HS-5 (cell line): ENCODE measurements around the gene TPH2.

Experiments used
- DNase-seq: peaks from one replicate; pipeline ENCODE4 v3.0.0-alpha.2; 2012; ENCODE audit warnings: low read depth

Gene TPH2

DNA sequence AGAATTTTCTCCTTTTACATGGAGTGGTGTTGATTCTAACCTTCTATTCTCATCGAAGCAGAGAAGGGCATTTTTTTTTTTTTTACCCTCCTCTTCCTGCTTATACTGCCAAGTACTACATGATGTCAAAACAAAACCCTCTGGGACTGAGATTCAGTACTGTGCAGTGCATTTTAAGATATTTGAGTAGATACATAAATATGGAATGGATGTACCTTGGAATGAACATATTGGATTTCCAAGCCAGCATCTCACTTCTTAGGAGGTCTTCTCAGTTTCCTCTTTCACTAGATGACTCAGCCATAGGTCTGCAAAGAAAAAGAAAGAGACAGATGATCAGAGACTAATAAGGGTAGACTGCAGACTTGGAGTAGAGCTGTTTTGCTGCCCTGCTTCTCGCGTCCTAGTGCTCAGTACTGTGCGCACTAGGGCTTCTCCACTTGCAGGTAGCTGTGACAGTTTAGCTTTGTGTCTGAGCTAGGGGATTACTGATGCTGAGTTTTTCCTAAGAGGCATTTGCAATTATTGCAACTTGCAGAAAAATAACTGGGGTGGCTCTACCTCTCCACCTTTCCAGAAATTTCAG lies 20.4 kb downstream of the TPH2 start:
- DNase-seq, result no peak

DNA sequence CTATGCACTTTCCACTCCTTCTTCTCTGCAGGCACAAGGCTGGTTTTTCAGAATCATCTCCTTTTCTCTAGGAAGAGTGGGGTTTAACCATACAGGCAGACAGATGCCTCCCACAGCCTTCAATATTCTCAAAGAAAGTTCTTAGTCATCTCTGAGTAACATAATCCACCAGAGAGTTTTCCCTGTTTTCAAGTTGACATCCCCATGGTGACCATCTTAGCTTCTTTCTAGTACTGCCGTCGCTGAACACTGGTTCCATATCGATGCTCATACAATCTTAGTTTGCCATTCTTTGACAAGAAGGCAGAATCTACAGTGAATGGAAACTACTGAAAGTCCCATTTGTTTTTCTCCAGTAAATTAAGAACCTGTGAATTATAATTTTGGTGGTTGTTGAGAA lies 28.6 kb downstream of the TPH2 start:
- DNase-seq, result no peak

DNA sequence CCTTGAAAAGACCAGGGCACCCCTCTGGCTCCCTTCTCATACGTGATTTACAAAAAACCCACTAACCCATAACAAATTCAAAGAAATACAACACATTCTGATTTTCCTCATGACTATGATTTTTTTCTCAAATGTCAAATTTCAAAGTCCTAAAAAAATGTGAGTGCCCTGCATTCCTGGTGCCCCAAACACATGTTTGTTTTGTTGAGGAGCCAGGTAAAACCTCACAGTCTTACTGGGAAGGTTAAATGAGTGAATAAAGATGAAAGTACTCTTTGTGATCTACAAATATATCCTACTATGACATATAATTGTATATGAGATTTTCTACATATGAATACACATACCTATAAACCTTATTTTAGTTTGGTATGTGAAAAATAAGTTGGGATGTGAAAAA lies 30.7 kb downstream of the TPH2 start:
- DNase-seq, result no peak

DNA sequence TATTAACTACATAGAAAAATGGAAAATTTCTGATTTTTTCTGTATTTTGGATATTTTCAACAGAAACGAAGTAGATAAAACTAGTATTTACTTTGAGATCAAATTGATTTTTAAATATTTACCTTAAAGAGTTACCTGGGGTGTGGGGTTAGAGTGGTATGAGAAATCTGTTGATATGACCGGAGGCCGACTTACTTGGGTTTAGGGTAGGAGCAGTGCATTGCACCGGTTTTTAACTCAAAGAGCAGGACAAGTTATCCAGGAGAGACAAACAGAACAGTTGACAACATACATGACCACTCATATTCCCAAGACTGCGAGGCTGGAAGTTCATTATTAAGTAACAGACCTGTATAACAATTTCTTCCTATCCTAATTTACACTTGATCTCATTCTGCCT lies 31.4 kb downstream of the TPH2 start:
- DNase-seq, result no peak

DNA sequence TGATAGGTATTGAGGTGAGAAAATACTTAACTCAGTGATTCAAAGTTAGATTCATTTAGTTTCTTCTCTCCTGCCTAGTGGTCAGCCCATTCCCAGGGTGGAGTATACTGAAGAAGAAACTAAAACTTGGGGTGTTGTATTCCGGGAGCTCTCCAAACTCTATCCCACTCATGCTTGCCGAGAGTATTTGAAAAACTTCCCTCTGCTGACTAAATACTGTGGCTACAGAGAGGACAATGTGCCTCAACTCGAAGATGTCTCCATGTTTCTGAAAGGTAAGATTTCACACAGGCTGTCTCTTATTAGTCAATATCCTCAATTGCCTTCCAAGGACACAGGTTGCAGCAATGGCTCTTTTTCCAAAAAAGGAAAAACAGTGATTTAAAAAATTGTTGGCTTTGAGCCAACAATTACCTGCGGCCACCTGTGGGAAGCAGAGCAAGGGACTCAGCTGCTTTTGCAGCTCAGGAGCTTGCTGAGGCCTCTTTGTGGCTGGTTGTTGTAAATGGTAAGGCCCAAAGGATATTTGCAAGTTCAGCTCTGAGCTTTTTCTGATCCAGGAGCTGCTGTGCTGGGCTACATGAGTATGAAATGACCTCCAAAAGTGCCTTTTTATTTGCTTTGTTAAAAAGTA lies 33.9 kb downstream of the TPH2 start:
- no peak for DNase-seq

DNA sequence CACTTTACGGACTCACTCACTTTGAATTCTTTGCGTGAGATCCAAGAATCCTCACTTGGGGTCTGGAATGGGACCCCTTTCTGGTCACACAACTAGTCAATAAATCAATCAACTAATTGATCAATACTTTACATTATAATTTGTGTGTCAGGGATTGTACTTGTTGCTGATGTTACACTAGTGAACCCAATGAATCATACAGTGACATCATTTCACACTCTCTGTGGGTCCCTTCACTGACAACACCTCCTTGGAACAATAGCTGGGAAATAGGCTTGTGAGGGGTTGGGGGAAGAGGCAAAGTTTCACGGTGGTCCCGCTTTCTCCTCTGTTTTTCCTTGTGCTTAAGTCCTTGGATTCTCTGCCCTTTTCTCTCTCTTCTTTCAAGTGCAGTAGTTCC lies 35.0 kb downstream of the TPH2 start:
- DNase-seq, result no peak

DNA sequence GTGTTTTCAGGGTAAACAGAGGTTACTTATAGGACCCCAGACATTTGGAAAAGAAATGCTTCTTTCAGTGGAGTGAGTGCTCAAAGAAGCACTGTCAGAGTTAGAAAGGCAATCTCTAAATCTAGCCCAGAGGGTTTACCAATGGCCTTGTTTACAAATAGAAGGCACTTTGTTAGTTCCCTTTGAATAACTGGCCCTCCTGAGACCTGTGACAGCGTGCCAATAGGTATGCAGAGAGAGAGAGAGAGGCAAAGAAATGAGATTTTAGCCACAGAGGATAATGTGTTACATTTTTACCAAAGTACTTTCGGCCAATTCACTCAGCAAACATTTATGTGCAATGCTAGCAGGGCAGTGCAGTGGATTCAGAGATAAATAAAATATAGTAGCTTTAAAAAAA lies 41.9 kb downstream of the TPH2 start:
- DNase-seq, result no peak

DNA sequence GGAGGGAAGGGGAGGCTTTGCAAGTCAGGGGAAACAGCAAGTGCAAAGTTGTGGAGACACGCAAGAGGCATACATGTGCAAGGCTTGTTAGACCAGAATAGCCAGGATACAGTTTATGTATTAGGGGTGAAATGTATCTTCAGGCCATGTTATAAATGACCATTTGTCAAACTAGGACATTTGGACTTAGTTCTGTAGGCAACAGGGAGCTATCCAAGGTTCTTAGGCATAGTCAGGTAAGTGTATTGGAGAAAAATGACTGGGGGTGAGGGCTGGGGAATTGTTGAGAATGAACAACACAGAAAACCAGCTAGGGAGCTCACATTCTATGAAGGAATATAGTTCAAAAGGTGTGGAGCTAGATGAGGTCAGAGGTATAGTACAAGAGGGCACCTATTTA lies 42.5 kb downstream of the TPH2 start:
- no peak for DNase-seq

DNA sequence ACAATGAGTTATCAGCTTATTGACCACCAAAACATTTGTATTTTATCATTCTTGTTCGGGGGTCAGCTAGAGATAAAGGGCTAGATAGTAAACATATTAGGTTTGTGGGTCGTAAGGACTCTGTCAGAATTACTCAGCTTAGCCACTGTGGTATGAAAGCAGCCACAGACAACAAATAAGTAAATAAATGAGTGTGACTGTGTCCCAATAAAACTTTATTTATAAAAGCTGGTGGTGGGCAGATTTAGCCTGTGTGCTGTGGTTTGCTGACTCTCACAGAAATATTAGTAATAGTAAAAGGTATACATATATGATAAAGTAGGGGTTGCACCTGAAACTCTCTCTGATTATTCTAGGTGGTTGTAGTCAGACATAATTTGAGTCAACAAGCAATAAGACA lies 56.1 kb downstream of the TPH2 start:
- no peak for DNase-seq

DNA sequence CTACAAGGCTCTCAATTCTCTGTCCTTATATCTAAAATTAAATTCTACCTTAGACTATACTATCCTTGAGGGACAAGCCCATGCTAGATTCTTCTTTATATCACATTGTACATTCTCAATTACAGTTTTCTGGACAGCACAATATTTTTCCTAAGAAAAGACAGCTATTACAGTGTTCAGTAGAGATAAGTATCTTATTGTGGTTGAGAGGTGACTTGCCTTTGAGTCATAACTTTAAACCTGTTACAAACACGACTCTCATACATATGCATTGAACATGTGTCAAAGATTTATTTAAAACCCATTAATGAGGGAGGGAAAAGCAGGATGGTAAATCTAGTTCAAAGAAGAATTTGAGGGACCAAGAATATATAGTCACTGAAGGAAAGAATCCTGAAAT lies 61.1 kb downstream of the TPH2 start:
- peak; percentile 28 for DNase-seq

DNA sequence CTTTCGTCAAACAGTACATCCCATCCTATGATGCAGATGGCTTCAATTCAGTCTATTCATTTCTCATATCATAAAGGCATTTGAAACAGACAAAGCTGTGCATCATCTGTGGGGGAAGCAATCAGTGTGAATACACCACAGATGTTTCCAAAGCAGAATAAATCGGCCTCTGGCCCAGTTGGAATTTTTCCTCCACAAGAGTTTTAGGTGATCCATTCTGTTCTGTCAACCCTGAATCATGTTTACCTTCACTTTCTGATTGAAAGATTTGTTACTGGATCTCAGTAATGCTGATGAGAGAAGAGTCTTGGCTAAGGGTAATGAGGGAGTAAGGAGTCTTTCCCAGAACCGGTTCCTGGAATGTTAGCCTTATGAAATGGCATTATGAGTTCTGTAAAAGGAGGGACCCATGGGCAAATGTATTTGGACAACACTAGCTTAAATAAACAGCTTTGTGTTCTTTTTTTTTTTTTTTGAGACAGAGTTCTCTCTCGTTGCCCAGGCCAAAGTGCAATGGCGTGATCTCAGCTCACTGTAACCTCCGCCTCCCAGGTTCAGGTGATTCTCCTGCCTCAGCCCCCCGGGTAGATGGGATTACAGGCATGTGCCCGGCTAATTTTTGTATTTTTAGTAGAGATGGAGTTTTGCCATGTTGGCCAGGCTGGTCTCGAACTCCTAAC lies 62.5 kb downstream of the TPH2 start:
- DNase-seq, result no peak

DNA sequence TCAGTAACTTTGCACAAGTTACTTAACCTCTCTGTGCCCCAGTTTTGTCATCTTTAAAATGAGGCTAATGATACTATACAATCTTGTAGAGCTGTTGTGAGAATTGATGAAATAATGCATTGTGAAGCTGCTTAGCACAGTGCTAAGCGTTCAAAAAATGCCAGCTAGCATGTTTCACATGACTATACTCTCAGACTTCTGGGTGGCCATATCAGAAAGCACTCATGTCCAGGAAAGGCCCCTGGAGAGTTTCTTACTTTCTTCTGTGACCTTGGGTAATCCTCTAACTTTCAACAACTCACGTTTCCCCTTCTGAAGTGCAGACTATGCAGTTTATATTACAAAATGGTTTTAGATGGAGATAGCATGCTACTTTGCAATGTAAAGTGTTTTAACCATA lies 68.1 kb downstream of the TPH2 start:
- no peak for DNase-seq

DNA sequence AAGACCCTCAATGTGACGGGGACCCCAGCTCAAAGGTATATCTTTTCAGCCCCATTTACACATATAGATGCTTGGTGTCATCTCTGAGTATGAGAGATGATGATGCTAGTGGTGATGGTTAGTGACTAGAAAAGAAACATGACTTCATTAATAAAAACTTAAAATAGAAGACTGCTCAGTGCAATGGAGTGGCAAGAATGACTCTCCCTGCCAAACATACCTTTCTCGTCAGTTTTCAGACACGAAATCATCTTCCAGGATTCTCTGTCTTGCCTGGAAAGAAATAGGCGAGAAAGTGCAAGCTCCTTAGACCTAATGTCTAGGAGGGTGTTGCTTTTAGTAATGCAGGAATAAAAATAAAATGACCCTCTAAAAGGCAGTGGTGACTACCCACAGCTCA lies 71.7 kb downstream of the TPH2 start:
- DNase-seq, result no peak

DNA sequence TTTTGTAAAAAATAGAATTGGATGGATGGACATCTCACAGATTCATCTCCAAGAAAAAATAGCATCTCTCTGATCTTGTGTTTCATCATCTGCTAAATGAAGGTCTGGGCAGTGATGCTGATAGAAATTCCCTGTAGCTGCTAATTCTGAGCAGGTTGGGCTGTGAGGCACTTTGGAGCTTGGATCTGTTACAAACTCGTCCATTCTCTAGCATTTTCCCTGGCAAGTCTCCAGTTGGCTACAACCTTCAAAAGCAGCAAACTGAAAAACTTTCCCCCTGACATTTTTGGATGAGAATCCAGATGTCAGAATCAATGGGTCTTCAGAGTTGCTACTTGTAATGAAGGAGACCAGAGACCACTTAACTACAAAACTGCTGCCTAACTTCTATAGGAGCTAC lies 72.7 kb downstream of the TPH2 start:
- no peak for DNase-seq

DNA sequence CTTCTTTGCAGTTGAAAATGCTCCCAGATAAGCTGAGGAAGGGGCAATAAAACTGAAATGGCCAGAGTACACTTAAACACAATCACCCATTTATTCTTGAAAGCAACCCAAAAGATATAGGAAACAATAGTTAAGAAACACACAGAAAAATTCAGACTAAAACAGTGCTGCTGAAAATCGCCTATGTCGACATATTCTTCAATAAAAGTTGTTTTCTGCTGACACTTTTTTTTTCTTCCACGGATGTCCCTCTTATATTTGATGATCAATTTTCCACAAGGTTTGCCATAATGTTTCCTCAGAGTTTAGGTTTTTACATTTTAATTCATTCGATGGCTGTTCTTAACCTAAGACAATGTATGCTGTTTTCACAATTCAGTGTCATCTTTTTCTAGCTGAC lies 74.2 kb downstream of the TPH2 start:
- no peak for DNase-seq

DNA sequence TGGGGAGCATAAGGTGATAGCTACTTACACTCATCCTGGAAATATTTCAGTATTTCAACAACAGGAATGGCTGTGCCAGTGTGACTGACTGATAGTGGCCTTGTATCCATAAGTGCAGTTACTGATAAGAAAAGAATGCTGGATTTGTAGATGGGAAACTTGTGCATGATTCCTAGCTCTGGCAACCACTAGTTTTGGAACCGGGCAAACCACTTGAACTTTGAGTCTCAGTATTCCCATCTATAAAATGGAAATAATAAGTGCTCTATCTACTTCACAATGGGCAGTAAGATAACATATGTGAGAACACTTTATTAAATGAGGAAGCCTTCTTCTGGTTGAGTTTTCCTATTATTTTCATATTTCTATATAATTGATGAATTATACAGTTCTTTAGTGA lies 77.2 kb downstream of the TPH2 start:
- no peak for DNase-seq

DNA sequence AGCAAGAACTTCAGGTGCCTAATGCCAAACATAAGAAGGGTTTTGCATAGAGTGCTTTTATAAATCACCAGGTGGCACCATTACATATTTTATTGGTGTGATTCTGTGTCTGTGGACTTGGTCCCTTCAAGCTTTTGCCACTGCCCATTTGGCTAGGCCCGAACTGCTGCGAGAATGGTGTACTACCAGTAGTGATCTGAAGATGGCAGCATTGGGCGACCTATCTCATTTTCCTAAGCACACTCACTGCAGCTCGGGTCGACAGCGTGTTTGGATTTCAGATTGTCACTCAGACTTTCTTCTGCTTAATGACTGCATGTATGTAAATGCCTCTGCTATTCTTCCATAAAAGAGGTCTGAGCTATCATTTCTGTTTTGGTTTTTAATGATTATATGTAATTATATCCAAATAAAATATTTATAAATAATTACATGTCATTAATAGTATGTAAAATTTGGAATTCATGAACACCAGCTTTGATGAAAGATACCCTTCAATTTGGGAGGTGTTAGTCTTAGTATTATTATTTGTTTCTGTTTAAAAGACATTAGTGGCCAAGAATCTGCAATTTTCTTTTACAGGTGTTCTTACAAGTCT lies 78.5 kb downstream of the TPH2 start:
- DNase-seq, result peak; percentile 63

DNA sequence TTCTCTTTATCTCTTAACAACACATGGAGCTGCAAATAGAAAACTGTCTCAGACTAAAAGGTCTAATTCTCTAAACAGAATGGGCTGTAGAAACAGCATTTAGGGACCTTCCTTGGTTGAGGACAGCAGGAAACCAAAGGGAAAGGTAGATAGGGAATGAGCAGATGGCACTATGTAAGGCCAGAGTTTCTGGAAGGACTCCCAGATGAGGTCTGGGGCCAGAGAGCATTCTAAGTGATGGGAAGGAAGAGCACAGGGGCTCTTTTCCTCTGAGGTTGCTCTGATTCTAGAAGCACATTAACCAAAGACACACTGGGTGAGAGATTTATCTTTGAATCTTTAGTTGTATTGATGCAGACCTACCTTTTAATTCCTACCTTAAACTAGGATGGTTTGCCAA lies 79.4 kb downstream of the TPH2 start:
- DNase-seq, result no peak

DNA sequence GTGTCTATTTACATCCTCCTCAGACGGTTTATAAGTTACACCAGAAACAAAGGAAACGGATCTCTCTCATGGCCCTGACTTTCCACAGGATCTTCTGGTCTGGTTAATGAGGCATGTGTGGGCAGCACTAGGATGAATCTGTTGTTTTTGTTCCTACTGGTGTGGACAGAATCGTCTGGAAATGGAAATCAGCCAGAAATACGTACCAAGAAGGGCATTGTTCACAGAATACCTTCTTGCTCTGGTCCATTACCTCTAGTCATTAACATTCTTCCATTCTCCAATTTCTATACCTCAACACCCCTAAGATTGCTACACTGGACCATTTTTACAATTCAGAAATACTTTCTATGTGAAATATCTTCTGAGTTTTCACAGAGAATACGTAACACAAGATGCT lies 86.0 kb downstream of the TPH2 start:
- DNase-seq, result no peak

DNA sequence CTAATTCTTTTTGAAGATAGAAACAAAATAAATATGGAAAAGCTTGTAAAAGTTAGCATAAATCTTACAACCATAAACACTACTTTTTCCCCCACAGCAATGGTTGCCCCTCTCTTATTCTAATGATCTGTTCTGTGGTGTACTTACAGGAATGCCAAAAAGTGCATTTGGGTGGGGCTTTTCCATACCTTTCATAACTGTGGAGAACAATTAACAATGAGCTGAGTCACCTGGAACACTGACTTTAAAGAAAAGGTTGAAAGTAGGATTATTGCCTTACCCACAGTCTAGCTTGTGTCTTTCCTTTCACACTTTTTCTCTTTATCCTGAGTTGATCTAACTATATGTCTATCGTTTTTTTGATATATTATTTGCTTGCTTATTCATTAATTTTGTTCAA lies 86.9 kb downstream of the TPH2 start:
- no peak for DNase-seq

DNA sequence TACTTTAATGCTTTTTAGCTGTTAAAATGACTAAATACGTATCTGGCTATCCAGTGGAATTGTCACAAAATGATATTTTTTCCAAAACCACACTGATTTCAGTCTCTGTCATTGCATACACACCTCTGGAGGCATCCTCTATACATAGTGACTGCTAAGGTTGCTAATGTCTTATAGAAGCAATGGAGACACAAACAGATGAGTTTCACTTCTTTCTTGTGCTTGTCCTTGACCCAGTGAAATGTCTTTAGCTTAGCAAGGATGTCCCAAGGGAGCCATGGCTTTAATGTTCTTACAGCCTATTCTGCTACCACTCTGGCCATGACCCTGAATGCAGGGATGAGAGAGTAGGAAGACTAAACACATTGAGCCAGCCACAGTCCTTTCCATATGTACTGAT lies 90.3 kb downstream of the TPH2 start:
- DNase-seq, result no peak

DNA sequence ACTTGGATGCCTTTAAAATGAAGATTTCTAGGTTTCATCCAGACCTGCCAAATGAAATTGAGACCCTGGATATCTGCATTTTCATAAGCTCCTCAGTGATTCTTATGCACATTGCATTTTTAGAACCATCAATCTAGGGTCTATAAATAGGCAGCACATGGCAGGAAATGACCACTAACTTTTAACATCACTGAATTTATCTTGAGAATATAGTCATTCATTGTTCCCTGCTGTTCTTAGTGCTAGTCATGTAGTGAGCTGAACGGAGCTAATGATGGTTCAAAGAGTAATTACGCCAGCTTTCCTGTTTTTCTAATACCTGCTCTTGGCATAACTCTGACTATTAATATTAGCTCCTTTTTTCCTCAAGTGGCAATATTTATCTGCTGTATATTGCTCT lies 91.6 kb downstream of the TPH2 start:
- no peak for DNase-seq

DNA sequence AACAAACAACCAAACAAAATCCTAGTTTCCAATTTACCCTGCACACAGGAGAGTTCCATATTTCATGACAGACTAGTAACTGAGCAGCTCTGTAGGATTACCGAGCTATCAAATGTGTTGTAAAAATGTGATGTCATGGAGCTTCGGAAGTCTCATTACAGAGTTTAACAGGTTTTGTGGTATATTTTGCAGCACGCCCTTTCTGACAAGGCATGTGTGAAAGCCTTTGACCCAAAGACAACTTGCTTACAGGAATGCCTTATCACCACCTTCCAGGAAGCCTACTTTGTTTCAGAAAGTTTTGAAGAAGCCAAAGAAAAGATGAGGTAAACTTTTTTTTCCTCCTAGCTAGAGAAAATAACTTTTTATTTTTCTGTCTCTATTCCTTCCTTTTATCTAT lies 92.4 kb downstream of the TPH2 start:
- DNase-seq, result no peak

DNA sequence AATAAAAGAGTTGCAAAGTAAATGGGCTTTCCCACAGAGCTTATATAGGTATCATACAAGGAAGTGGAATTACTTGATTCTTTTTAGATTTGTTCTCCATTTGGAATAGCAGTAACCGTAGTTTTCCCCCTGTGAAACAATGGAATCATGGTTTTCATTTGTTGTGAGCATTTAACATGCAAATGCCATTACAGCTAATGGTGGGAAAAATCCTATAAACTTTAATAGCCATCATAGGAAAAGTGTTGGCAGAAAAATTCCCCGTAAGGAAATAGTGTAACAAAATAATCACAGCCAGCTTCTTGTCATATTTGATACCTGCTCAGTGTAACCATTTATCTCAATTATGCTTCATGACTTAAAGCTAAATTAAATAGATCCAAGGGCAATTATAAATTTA lies 95.3 kb downstream of the TPH2 start:
- no peak for DNase-seq
